Fibroblast of gingiva (primary cell): ENCODE data around the gene RSKR.
"Not testable (repeated sequence)": the region's sequence is repeated elsewhere in the genome, so short reads cannot be mapped to it uniquely, and the experiment has no call there.

Experiments
- DNase-seq: peaks from one replicate; pipeline ENCODE4 v3.0.0-alpha.2; 2011; ENCODE audit warnings: low read depth

The RSKR gene

GRCh38 chr17:28622186-28622585, 8.2 kb upstream of the RSKR start:
- DNase-seq, result no peak

- DNase-seq, result no peak
These were observed 6.0 kb upstream of the RSKR start for GRCh38 chr17:28620010-28620409.

GRCh38 chr17:28618464-28618863, 4.5 kb upstream of the RSKR start:
- DNase-seq, result no peak

GRCh38 chr17:28616281-28616680, 2.3 kb upstream of the RSKR start:
- DNase-seq, result no peak

- DNase-seq, result no peak
These were observed 1.4 kb upstream of the RSKR start for GRCh38 chr17:28615260-28615940.

- DNase-seq, result no peak
These were observed 781 bp downstream of the RSKR start for GRCh38 chr17:28612936-28613872.

GRCh38 chr17:28612531-28612930, 1.5 kb downstream of the RSKR start:
- no peak for DNase-seq

GRCh38 chr17:28610376-28610775, 3.6 kb downstream of the RSKR start:
- no peak for DNase-seq

GRCh38 chr17:28604031-28604430, 10.0 kb downstream of the RSKR start:
- DNase-seq, result not testable (repeated sequence)

- peak; percentile 83 for DNase-seq
These were observed 14.4 kb downstream of the RSKR start for GRCh38 chr17:28599311-28600184.

GRCh38 chr17:28598799-28599310, 15.1 kb downstream of the RSKR start, which contains the start of gene SPAG5:
Gene SPAG5, minus strand, starts transcription at chr17:28599025. Its CDS starts 79 bp downstream, at chr17:28598946.
- DNase-seq, result peak; percentile 88

GRCh38 chr17:28598389-28598788, 15.6 kb downstream of the RSKR start:
- no peak for DNase-seq

- DNase-seq, result no peak
These were observed 16.2 kb downstream of the RSKR start for GRCh38 chr17:28597606-28598383.

- DNase-seq, result no peak
These were observed 21.7 kb downstream of the RSKR start for GRCh38 chr17:28592260-28592659.

GRCh38 chr17:28585851-28586250, 28.1 kb downstream of the RSKR start:
- DNase-seq, result no peak

GRCh38 chr17:28584434-28584833, 29.6 kb downstream of the RSKR start:
- DNase-seq, result no peak

- DNase-seq, result no peak
These were observed 31.5 kb downstream of the RSKR start for GRCh38 chr17:28582513-28582912.

- DNase-seq, result no peak
These were observed 33.0 kb downstream of the RSKR start for GRCh38 chr17:28580959-28581358.

GRCh38 chr17:28579526-28579925, 34.5 kb downstream of the RSKR start:
- DNase-seq, result no peak

GRCh38 chr17:28578246-28579195, 35.5 kb downstream of the RSKR start:
- no peak for DNase-seq
